Activated naive CD8-positive, alpha-beta T cell treated with anti-CD3 and anti-CD28 coated beads, Interleukin-2, amount 50 U/mL, for 24 hours (primary cell): ENCODE results near the gene EEF1A1.
"Not testable (repeated sequence)": the region's sequence is repeated elsewhere in the genome, so short reads cannot be mapped to it uniquely, and the experiment has no call there.

ENCODE experiments used
- ATAC-seq: fragments of 150-1000 bp; cut with Tn5 transposase; one replicate; pipeline ENCODE4 v1.10.0; 2021
- DNase-seq: peaks from one replicate; pipeline ENCODE4 v3.0.0; 2021
- H3K27ac Mint-ChIP-seq: one replicate; pipeline ENCODE4 v1.8.0; 2021; ENCODE audit warnings: mild to moderate bottlenecking, mixed read lengths
- H3K27me3 Mint-ChIP-seq: one replicate; pipeline ENCODE4 v1.8.0; 2021; ENCODE audit warnings: mixed read lengths
- H3K36me3 Mint-ChIP-seq: one replicate; pipeline ENCODE4 v1.8.0; 2021; ENCODE audit warnings: low read depth, mixed read lengths
- H3K4me1 Mint-ChIP-seq: one replicate; pipeline ENCODE4 v1.8.0; 2021; ENCODE audit warnings: mixed read lengths
- H3K4me3 Mint-ChIP-seq: one replicate; pipeline ENCODE4 v1.8.0; 2021; ENCODE audit warnings: mild to moderate bottlenecking, moderate library complexity, mixed read lengths
- H3K9me3 Mint-ChIP-seq: one replicate; pipeline ENCODE4 v1.8.0; 2021; ENCODE audit warnings: mixed read lengths

EEF1A1 gene

DNA sequence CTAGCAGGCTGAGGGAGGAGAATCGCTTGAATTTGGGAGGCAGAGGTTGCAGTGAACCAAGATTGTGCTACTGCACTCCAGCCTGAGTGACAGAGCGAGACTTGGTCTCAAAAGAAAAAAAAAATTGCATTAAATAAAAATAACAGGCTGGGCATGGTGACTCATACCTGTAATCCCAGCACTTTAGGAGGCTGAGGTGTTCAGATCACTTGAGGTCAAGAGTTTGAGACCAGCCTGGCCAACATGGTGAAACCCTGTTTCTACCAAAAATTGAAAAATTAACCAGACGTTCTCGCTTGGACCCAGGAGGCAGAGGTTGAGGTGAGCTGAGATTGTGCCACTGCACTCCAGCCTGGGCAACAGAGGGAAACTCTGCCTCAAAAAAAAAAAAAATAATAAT lies 30.3 kb upstream of the EEF1A1 start:
- H3K4me1 Mint-ChIP-seq, H3K27ac Mint-ChIP-seq, ATAC-seq: not testable (repeated sequence)

DNA sequence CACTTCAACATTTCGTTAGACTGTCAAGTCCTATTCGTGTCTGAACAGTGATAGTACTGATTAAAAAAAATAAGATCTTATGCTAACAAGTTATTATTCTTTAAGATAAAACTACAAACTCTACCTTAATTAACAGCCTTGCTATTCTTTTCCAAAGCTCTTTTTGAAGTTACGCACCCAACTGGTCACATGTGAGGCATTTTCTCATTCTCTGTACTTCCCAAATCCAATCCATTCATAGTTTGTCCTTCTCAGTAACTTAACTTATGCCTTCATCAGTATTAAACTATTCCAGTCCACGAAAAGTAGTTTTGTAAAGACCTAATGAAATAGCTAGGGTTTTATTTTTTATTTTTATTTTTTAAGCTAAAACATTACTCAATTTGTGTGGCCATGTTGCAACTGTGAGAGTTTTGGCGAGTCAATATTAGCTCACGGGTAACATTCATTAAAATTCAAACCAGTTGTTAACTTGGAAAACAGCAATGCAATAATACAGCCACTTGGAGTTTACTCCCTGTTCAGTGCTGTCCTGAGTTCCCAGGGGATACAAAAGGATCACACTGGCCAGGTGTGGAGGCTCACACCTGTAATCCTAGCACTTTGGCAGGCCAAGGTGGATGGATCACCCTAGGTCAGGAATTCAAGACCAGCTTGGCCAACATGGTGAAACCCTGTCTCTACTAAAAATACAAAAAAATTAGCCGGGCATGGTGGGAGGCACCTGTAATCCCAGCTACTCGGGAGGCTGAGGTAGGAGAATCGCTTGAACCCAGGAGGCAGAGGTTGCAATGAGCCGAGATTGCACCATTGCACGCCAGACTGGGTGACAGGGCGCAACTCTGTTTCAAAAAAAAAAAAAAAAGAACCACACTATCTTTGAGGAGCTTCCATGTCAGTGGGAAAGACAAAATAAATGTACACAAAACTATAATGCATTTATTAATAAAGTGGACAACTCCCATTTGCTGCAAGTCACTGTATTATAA lies 27.9 kb upstream of the EEF1A1 start:
- no peaks in the 10 kb centered on the region for H3K36me3 Mint-ChIP-seq
- peaks cover 1% of the 10 kb centered on the region for H3K27me3 Mint-ChIP-seq
- DNase-seq (no peak), ATAC-seq (no peak)
- no peaks in the 10 kb centered on the region for H3K9me3 Mint-ChIP-seq
- no peak overlapping the region for H3K4me3 Mint-ChIP-seq
- no peak overlapping the region for H3K27ac Mint-ChIP-seq
- no peaks in the 10 kb centered on the region for H3K4me1 Mint-ChIP-seq

More for the DNA sequence above, 30.3 kb upstream of the EEF1A1 start:
- H3K27me3 Mint-ChIP-seq, DNase-seq, H3K36me3 Mint-ChIP-seq, H3K9me3 Mint-ChIP-seq, H3K4me3 Mint-ChIP-seq: not testable (repeated sequence)

DNA sequence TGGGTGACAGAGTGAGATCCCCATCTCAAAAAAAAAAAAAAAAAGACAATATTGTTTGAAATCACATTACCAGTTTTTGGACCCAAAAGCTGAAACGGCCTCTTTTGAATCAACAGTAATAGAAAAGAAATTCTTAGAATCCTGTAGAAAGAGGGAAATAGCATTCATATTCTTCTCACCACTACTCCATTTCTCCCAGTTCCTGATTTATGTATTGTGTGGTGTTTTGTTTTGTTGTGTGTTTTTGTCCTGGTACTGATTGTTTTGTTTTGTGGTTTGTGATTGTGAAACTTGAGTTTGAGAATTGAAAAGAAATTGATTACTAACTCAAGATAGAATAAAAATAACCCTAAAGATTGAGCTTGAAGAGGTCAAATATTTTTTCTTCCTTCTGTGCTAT lies 26.2 kb upstream of the EEF1A1 start:
- H3K36me3 Mint-ChIP-seq: no peaks in the 10 kb centered on the region
- ATAC-seq (no peak), DNase-seq (no peak)
- H3K27ac Mint-ChIP-seq: no peak overlapping the region
- H3K27me3 Mint-ChIP-seq: peaks cover 1% of the 10 kb centered on the region
- H3K4me1 Mint-ChIP-seq: no peaks in the 10 kb centered on the region
- no peak overlapping the region for H3K4me3 Mint-ChIP-seq
- no peaks in the 10 kb centered on the region for H3K9me3 Mint-ChIP-seq

DNA sequence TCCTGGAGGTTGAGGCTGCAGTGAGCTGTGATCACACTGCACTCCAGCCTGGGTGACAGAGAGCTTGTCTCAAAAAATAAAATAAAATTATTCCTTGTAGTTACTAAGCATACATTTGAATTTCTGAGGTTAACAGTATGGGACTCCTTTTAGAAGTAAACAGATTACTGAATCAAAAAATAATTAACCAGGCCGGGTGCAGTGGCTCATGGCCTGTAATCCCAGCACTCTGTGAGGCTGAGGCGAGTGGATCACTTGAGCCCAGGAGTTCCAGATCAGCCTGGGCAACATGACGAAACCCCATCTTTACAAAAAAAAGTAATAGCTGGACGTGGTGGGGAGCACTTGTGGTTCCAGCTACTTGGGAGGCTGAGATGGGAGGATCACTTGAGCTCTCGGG lies 22.1 kb upstream of the EEF1A1 start:
- DNase-seq: no peak
- peaks cover 1% of the 10 kb centered on the region for H3K27me3 Mint-ChIP-seq
- no peaks in the 10 kb centered on the region for H3K9me3 Mint-ChIP-seq
- no peak for ATAC-seq
- H3K27ac Mint-ChIP-seq: no peak overlapping the region
- no peaks in the 10 kb centered on the region for H3K36me3 Mint-ChIP-seq
- no peaks in the 10 kb centered on the region for H3K4me1 Mint-ChIP-seq
- no peak overlapping the region for H3K4me3 Mint-ChIP-seq

DNA sequence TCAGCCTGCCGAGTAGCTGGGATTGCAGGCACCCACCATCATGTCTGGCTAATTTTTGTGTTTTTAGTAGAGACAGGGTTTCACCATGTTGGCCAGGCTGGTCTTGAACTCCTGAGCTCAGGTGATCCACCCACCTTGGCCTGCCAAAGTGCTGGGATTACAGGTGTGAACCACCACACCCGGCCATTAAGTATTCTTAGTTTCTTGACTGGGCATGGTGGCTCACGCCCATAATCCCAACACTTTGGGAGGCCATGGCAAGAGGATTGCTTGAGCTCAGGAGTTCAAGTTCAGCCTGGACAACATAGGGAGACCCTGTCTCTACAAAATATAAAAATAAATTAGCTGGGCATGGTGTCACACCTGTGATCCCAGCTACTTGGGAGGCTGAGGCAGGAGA lies 21.6 kb upstream of the EEF1A1 start:
- not testable (repeated sequence) for H3K4me3 Mint-ChIP-seq, H3K9me3 Mint-ChIP-seq, H3K27me3 Mint-ChIP-seq, ATAC-seq, DNase-seq, H3K4me1 Mint-ChIP-seq, H3K27ac Mint-ChIP-seq, H3K36me3 Mint-ChIP-seq

DNA sequence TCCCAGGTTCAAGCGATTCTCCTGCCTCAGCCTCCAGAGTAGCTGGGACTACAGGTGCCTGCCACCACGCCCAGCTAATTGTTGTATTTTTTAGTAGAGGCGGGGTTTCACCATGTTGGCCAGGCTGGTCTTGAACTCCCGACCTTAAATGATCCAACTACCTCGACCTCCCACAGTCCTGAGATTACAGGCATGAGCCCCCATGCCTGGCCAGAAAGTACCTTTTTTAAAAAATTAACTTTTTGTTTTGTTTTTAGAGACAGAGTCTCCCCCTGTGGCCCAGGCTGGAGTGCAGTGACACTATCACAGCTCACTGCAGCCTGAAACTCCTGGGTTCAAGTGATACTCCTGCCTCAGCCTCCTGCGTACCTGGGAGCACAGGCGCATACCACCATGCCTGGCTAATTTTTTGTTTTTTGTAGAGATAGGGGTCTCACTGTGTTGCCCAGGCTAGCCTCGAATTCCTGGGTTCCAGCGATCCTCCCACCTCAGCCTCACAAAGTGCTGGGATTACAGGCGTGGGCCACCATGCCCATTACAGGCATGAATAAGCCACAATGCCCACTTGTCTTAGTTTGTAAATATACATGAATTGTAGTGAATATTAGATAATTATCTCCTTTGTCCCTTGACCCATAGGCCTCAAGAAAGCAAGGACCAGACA lies 17.4 kb upstream of the EEF1A1 start:
- no peaks in the 10 kb centered on the region for H3K9me3 Mint-ChIP-seq
- peaks cover 2% of the 10 kb centered on the region for H3K4me1 Mint-ChIP-seq
- no peak for ATAC-seq
- H3K27ac Mint-ChIP-seq: no peak overlapping the region
- H3K27me3 Mint-ChIP-seq: no peaks in the 10 kb centered on the region
- no peaks in the 10 kb centered on the region for H3K36me3 Mint-ChIP-seq
- H3K4me3 Mint-ChIP-seq: no peak overlapping the region
- no peak for DNase-seq

DNA sequence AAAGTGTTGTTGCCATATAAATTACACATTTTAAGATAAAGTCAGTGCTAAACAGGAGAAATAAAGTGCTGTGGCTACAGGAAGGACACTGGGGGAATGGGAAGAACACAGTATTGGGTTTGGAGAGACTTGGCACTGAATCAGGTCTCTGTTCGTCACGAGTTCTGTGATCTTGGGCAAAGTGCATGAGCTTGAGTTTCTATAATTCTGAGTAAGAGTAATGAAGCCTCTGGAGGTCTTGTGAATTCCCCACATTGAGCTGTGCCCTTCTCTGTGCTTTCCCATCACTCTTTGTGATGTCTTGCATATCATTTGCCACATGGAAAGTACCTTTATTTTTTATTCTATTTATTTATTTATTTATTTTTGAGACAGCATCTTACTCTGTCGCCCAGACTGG lies 16.8 kb upstream of the EEF1A1 start:
- Mint-ChIP-seq H3K4me1 (peaks cover 2% of the 10 kb centered on the region), H3K27ac (no peak overlapping the region), H3K27me3 (no peaks in the 10 kb centered on the region), H3K4me3 (no peak overlapping the region), H3K36me3 (no peaks in the 10 kb centered on the region), H3K9me3 (no peaks in the 10 kb centered on the region)
- DNase-seq (no peak), ATAC-seq (no peak)

DNA sequence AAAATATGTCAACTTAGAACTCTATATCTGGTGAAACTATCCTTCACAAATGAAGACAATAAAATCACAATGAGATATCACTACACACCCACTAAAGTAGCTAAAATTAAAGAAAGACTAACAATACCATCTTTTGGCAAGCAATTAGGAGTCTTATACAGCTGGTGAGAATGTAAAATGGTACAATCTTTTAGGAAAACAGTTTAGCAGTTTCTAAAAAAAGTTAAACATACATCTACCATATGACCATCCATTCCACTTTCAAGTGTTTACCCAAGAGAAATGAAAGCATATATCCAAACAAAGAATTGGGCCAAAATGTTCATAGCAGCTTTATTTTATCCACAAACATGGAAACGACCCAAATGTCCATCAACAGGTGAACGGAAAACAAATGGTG lies 13.8 kb upstream of the EEF1A1 start:
- peaks cover 2% of the 10 kb centered on the region for H3K4me1 Mint-ChIP-seq
- no peak for DNase-seq
- no peaks in the 10 kb centered on the region for H3K27me3 Mint-ChIP-seq
- H3K27ac Mint-ChIP-seq: no peak overlapping the region
- no peaks in the 10 kb centered on the region for H3K9me3 Mint-ChIP-seq
- H3K4me3 Mint-ChIP-seq: no peak overlapping the region
- no peaks in the 10 kb centered on the region for H3K36me3 Mint-ChIP-seq
- ATAC-seq: no peak

DNA sequence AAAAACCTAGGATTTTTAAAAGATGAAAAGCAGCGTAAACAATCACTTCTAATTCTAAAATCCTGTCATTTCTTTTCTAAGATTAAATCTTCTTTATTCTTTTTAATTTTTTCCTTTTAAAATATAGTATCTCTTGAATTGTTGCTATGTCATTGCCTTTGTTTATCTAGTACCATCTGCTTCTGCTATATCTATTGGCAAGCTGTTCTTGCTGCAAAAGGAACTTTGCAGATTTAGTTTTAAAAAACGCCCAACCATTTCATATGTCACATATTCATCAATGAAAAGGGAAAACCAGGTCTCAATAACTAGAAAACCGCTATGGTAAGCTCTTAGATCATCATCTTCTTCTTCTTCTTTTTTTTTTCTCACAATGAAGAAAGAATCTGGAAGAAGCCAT lies 11.5 kb upstream of the EEF1A1 start:
- Mint-ChIP-seq H3K27ac (no peak overlapping the region), H3K9me3 (no peaks in the 10 kb centered on the region), H3K27me3 (no peaks in the 10 kb centered on the region), H3K4me3 (no peak overlapping the region), H3K36me3 (no peaks in the 10 kb centered on the region), H3K4me1 (no peaks in the 10 kb centered on the region)
- DNase-seq (no peak), ATAC-seq (no peak)

DNA sequence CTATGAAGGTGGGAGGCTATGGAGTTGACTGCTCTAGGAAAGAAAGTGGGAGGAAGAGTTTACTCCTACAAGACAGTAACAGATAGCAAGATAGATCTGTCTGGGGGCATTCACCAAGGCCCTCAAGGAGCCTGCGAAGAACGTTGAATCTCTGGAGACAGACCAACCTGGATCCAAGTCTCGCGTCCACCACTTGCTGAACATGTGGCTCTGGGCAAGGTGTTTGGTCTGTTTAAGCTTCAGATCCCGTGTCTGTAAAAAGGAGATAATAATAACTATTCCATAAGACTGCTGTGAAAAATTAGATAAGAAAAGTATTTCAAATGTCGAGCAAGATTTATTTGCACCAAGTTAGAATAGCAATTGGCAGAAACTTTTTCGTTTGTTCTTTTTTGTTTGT lies 8.1 kb upstream of the EEF1A1 start:
- DNase-seq (no peak), ATAC-seq (no peak)
- Mint-ChIP-seq H3K27me3 (no peaks in the 10 kb centered on the region), H3K4me3 (no peak overlapping the region), H3K9me3 (no peaks in the 10 kb centered on the region), H3K36me3 (no peaks in the 10 kb centered on the region), H3K27ac (no peak overlapping the region), H3K4me1 (peaks cover 6% of the 10 kb centered on the region)

DNA sequence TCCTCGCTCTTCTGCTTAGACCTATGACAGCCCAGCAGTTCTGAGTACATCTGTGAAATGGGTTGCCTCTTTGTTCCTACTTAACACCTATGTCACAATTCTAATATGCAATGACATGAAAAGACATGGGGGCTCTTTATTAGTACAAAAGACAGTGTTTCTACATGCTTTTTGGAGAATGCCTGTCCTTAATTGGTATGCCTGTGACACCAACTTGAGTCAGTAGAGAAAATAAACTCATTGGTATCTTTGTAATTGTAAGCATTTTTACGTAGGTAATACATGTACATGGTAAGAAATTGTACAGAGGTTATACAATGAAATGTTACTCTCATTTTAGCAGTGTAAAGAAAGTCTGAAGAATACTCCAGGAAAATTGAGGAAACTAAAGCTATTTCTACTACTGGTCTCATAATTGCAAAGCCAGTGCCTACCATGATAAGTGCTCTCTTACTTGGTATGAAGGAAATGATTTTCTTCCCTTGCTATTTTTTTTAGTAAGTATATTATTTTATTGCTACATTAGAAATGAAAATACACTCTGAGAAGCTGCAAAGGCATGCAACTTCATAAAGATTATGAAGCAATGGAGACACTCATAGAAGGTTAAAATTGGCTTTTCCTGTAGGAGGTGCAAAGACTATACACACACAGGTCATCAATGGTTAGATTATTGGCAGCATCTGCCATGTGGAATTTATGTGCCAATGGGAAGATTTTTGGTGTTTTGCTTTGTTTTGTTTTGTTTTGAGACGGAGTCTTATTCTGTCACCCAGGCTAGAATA lies 4.9 kb upstream of the EEF1A1 start:
- Mint-ChIP-seq H3K9me3 (no peaks in the 10 kb centered on the region), H3K4me3 (no peak overlapping the region), H3K4me1 (peaks cover 23% of the 10 kb centered on the region), H3K27ac (no peak overlapping the region), H3K27me3 (peaks cover 3% of the 10 kb centered on the region), H3K36me3 (peaks cover 11% of the 10 kb centered on the region)
- no peak for DNase-seq
- ATAC-seq: no peak

DNA sequence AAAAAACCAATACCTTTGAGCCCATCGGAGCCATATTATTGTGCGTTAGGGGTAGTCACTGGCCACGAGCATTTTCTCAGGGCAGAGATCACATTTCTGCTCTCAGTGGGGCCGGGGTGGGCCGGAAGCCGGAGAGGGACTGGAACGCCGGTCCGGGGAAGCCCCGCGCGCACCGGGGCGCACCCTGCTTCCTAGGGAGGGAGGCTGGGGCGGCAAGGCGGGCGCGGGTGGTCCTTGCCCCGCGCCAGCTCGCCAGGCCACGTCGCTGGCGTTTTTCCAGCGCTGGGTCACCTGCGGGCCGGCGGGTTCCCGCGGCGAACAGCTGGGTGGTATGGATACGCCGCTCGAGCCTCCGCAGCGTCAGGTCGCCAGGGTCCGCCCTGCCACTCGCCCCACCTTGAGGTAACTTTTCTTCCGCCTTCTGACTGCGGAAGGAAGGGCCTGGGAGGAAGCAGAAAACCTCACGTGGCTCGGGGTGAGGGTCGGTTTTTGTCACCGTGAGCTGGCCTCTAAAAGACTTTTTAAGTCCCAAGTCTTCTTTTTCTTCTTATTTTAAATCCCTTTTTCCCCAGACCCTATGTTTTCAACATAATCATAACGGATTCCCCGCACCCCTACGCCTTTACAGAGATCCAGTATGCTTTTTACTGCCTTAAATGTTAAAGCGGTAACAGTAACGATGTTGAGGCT lies 2.7 kb upstream of the EEF1A1 start:
- Mint-ChIP-seq H3K36me3 (peaks cover 33% of the 10 kb centered on the region), H3K4me3 (peak overlapping the region; percentile 97), H3K27ac (peak overlapping the region; percentile 100), H3K9me3 (no peaks in the 10 kb centered on the region), H3K27me3 (peaks cover 9% of the 10 kb centered on the region), H3K4me1 (peaks cover 43% of the 10 kb centered on the region)
- DNase-seq (peak; percentile 81), ATAC-seq (peak; percentile 41)

DNA sequence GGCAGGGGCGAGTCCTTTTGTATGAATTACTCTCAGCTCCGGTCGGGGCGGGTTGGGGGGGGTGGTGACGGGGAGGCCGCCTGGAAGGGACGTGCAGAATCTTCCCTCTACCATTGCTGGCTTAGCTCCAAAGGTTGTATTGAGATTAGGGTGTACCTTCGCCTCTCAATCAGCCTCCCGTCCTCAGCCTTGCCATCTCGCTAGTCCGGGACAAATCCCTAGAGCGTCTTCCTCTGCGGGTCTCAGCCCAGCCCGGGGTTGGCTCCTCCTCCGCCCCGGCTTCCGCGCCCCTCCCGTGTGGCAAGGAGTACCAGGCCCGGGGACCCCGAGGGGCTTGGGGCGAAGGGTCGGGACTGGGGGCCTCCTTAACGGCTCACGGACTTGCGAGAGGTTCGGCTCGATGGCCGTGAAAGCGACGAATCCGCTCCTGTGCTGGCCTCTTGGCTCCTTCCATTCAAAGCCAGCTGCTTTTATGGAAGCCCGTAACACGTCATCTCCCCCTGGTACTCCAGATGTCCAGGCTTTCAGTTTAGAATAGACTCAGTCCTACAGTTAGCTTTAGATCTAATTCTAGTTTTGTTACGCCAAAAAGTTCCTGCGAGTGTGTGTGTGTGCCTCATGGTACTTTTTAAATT lies 636 bp upstream of the EEF1A1 start:
- H3K9me3 Mint-ChIP-seq: no peaks in the 10 kb centered on the region
- H3K27ac Mint-ChIP-seq: peak overlapping the region; percentile 100
- DNase-seq (peak; percentile 75), ATAC-seq (peak; percentile 37)
- peaks cover 9% of the 10 kb centered on the region for H3K27me3 Mint-ChIP-seq
- peaks cover 60% of the 10 kb centered on the region for H3K4me1 Mint-ChIP-seq
- H3K36me3 Mint-ChIP-seq: peaks cover 54% of the 10 kb centered on the region
- peak overlapping the region; percentile 97 for H3K4me3 Mint-ChIP-seq
